Mesenchymal stem cell (in vitro differentiated cells and primary cell): ENCODE data around the gene EID1.

Source experiments
- DNase-seq: peaks from one replicate; pipeline ENCODE4 v3.0.0-alpha.2; 2013
- H2AFZ ChIP-seq: one replicate; pipeline ENCODE4 v1.6.1; 2013; ENCODE audit warnings: low read depth, mild to moderate bottlenecking, control low read depth, inconsistent platforms, low read length, moderate library complexity
- H2AK5ac ChIP-seq: 2 replicates; pipeline ENCODE4 v1.6.1; 2013; ENCODE audit warnings: low read length, moderate library complexity, mild to moderate bottlenecking, inconsistent platforms; ENCODE audit not compliant: severe bottlenecking
- H2BK120ac ChIP-seq: one replicate; pipeline ENCODE4 v1.6.1; 2013; ENCODE audit warnings: low read depth, mild to moderate bottlenecking, inconsistent platforms, low read length, moderate library complexity
- H2BK12ac ChIP-seq, 2 experiments: one replicate each; pipeline ENCODE4 v1.6.1; 2013; ENCODE audit warnings: inconsistent platforms in 2 of 2, low read length in 2 of 2, mild to moderate bottlenecking in 2 of 2, moderate library complexity in 2 of 2, control low read depth in 1 of 2
- H2BK15ac ChIP-seq: one replicate; pipeline ENCODE4 v1.6.1; 2013; ENCODE audit warnings: mild to moderate bottlenecking, low read depth, inconsistent platforms; ENCODE audit not compliant: poor library complexity, severe bottlenecking
- H2BK5ac ChIP-seq: 2 replicates; pipeline ENCODE4 v1.6.1; 2013; ENCODE audit warnings: low read depth, mild to moderate bottlenecking, low read length, control low read depth, inconsistent platforms; ENCODE audit not compliant: poor library complexity, severe bottlenecking
- H3K14ac ChIP-seq, 2 experiments: one replicate each; pipeline ENCODE4 v1.6.1; 2013; ENCODE audit warnings: inconsistent platforms in 2 of 2, low read length in 2 of 2, control low read depth in 1 of 2, mild to moderate bottlenecking in 1 of 2, moderate library complexity in 1 of 2
- H3K18ac ChIP-seq, 2 experiments: one replicate each; pipeline ENCODE4 v1.6.1; 2013; ENCODE audit warnings: inconsistent platforms in 2 of 2, low read length in 2 of 2, control low read depth in 1 of 2, low read depth in 1 of 2, mild to moderate bottlenecking in 1 of 2
- H3K23ac ChIP-seq, 2 experiments: one replicate each; pipeline ENCODE4 v1.6.1; 2013; ENCODE audit warnings: inconsistent platforms in 2 of 2, low read length in 2 of 2, mild to moderate bottlenecking in 2 of 2, moderate library complexity in 2 of 2, control low read depth in 1 of 2
- H3K27ac ChIP-seq: 2 replicates; pipeline ENCODE4 v1.5.1; 2013; ENCODE audit warnings: mild to moderate bottlenecking, moderate library complexity, low read length, control low read depth, inconsistent platforms; ENCODE audit not compliant: poor library complexity, severe bottlenecking
- H3K27me3 ChIP-seq, 2 experiments: 2 replicates each; pipeline versions ENCODE4 v1.6.1 to v1.7.0; 2013; ENCODE audit warnings: low read length in 2 of 2, mild to moderate bottlenecking in 2 of 2, moderate library complexity in 2 of 2, control low read depth in 1 of 2, inconsistent platforms in 1 of 2; ENCODE audit not compliant: control insufficient read depth in 1 of 2, insufficient read depth in 1 of 2
- H3K36me3 ChIP-seq, 2 experiments: 2 replicates each; pipeline versions ENCODE4 v1.6.1 to v1.7.0; 2013; ENCODE audit warnings: low read length in 2 of 2, control low read depth in 1 of 2, inconsistent platforms in 1 of 2, low read depth in 1 of 2, mild to moderate bottlenecking in 1 of 2; ENCODE audit not compliant: insufficient read depth in 2 of 2, control insufficient read depth in 1 of 2
- H3K4ac ChIP-seq, 2 experiments: one replicate each; pipeline ENCODE4 v1.6.1; 2013; ENCODE audit warnings: inconsistent platforms in 2 of 2, low read length in 2 of 2, mild to moderate bottlenecking in 2 of 2, moderate library complexity in 2 of 2, control low read depth in 1 of 2, low read depth in 1 of 2
- H3K4me1 ChIP-seq: 2 replicates; pipeline ENCODE4 v1.6.1; 2013; ENCODE audit warnings: low read depth, low read length, control low read depth; ENCODE audit not compliant: control insufficient read depth, insufficient read depth
- H3K4me2 ChIP-seq: 2 replicates; pipeline ENCODE4 v1.6.1; 2013; ENCODE audit warnings: low read length, mild to moderate bottlenecking, inconsistent platforms; ENCODE audit not compliant: poor library complexity, severe bottlenecking
- H3K4me3 ChIP-seq, 2 experiments: 2 replicates each; pipeline versions ENCODE4 v1.5.1 to v1.7.0; 2013; ENCODE audit warnings: low read length in 2 of 2, mild to moderate bottlenecking in 2 of 2, control low read depth in 1 of 2, low read depth in 1 of 2; ENCODE audit not compliant: insufficient read depth in 1 of 2
- H3K79me1 ChIP-seq: replicated peaks from 2 replicates; pipeline ENCODE4 v1.6.1; 2013; ENCODE audit warnings: mild to moderate bottlenecking, control low read depth, low read length, inconsistent platforms; ENCODE audit not compliant: poor library complexity, severe bottlenecking
- H3K9ac ChIP-seq: 2 replicates; pipeline ENCODE4 v1.7.0; 2013; ENCODE audit warnings: mild to moderate bottlenecking, low read length, moderate library complexity
- H3K9me3 ChIP-seq: 2 replicates; pipeline ENCODE4 v1.7.0; 2013; ENCODE audit warnings: mild to moderate bottlenecking, low read length; ENCODE audit not compliant: control insufficient read depth
- H4K8ac ChIP-seq: one replicate; pipeline ENCODE4 v1.6.1; 2013; ENCODE audit warnings: inconsistent platforms, mild to moderate bottlenecking, low read length, moderate library complexity
- H4K91ac ChIP-seq: one replicate; pipeline ENCODE4 v1.6.1; 2013; ENCODE audit warnings: mild to moderate bottlenecking, low read length, inconsistent platforms
- WGBS: methylation state at CpG from one replicate; pipeline ENCODE4 v1.1.7; 2013; ENCODE audit warnings: mixed read lengths; 5-methylcytosine and 5-hydroxymethylcytosine counted together

Gene EID1

DNA sequence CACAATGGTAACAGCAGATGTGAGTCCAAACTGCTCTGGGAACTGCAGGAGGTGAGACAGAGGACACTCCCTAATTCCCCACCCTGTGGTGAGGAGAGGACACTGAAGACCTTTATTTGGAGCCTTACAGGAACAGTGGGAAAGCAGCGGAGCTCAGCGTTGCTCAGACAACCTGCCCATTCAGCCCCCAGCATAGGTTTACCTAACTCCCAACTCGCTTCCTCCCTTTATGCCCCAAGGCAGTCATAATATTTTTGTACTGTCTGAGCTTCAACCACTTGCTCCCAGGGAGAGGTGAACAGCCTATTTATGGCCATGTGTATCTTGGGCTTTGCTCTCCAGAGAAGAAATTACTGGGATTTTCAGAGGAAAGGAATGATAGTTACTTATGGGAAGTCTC lies 51.7 kb downstream of the EID1 start:
- Histone ChIP-seq H3K23ac (no peak overlapping the region), H3K36me3 (no peaks in the 10 kb centered on the region), H3K4me1 (peaks cover 5% of the 10 kb centered on the region), H3K4ac (no peak overlapping the region), H4K91ac (no peak overlapping the region), H3K27ac (no peak overlapping the region), H2BK15ac (no peak overlapping the region), H2BK12ac (peak overlapping the region in 1 of 2 experiments; percentile 8), H2BK120ac (no peak overlapping the region), H2BK5ac (no peak overlapping the region), H3K79me1 (no peaks in the 10 kb centered on the region), H4K8ac (no peak overlapping the region), H3K4me3 (no peak overlapping the region), H3K4me2 (no peak overlapping the region), H3K27me3 (no peaks in the 10 kb centered on the region), H2AK5ac (no peak overlapping the region), H3K14ac (no peak overlapping the region), H3K18ac (no peak overlapping the region), H2AFZ (no peak overlapping the region), H3K9ac (no peak overlapping the region), H3K9me3 (no peaks in the 10 kb centered on the region)
- 100% methylated on average over 3 of the region's 3 CpGs for WGBS
- no peak for DNase-seq
